IMR-90 (cell line): ENCODE data around the gene AFG3L2. TPM values are rescaled to one million over a fixed set of nuclear protein-coding genes. Genes with fewer than 3 reads are reported as not detected.

ENCODE experiments used
- ATAC-seq: fragments of 200-7000 bp; cut with Tn5 transposase; 2 replicates; pipeline ENCODE4 v1.9.1; 2020; ENCODE audit warnings: low read depth, mild to moderate bottlenecking, moderate library complexity
- BruUV-seq: library from RNA; stranded (reverse); fragments of 400-500 nt; replicated peaks from 2 replicates; lab custom pipeline; 2021; lab: Mats Ljungman, UMichigan
- CTCF ChIA-PET: fragments of 300-600 bp; formaldehyde crosslinking; extraction: SDS; loops from one replicate; lab custom pipeline; 2021; ENCODE audit warnings: antibody characterized with exemption; lab: Yijun Ruan, JAX
- POLR2A ChIA-PET: fragments of 300-600 bp; sonication (Branson Sonifier 250); formaldehyde crosslinking; loops from one replicate; lab custom pipeline; 2022; ENCODE audit warnings: antibody characterized with exemption; ENCODE audit not compliant: unreplicated experiment; lab: Charles Lee
- DNase-seq: peaks from one replicate; pipeline ENCODE4 v3.0.0; 2013
- H2AFZ ChIP-seq: replicated peaks from 2 replicates; pipeline ENCODE3; 2013; ENCODE audit warnings: low read length, mild to moderate bottlenecking; ENCODE audit not compliant: poor library complexity
- H2AK5ac ChIP-seq: 2 replicates; pipeline ENCODE4 v1.6.1; 2013; ENCODE audit warnings: low read depth, low read length, inconsistent platforms
- H2AK9ac ChIP-seq: replicated peaks from 2 replicates; pipeline ENCODE3; 2013; ENCODE audit warnings: mild to moderate bottlenecking, low read depth, low read length, moderate library complexity; ENCODE audit not compliant: poor library complexity
- H2BK120ac ChIP-seq: 2 replicates; pipeline ENCODE4 v1.6.1; 2013; ENCODE audit warnings: low read depth, low read length, inconsistent platforms
- H2BK15ac ChIP-seq: 3 replicates; pipeline ENCODE4 v1.6.1; 2013; ENCODE audit warnings: low read depth, low read length, inconsistent platforms
- H2BK20ac ChIP-seq: 2 replicates; pipeline ENCODE4 v1.6.1; 2013; ENCODE audit warnings: low read depth, mild to moderate bottlenecking, inconsistent platforms, low read length, moderate library complexity
- H2BK5ac ChIP-seq: 2 replicates; pipeline ENCODE4 v1.6.1; 2013; ENCODE audit warnings: mild to moderate bottlenecking, low read depth, low read length, inconsistent platforms; ENCODE audit not compliant: poor library complexity, severe bottlenecking
- H3K14ac ChIP-seq: replicated peaks from 2 replicates; pipeline ENCODE4 v1.6.1; 2013; ENCODE audit warnings: low read depth, low read length, inconsistent platforms
- H3K18ac ChIP-seq: 2 replicates; pipeline ENCODE4 v1.6.1; 2013; ENCODE audit warnings: low read depth, low read length, control low read depth
- H3K23ac ChIP-seq: 2 replicates; pipeline ENCODE4 v1.6.1; 2013; ENCODE audit warnings: low read depth, low read length, inconsistent platforms
- H3K27ac ChIP-seq: 2 replicates; pipeline ENCODE4 v1.5.1; 2013; ENCODE audit warnings: mild to moderate bottlenecking, control low read depth, low read length; ENCODE audit not compliant: insufficient read depth
- H3K27me3 ChIP-seq: 2 replicates; pipeline ENCODE4 v1.6.1; 2013; ENCODE audit warnings: low read length; ENCODE audit not compliant: control insufficient read depth, insufficient read depth
- H3K36me3 ChIP-seq: 2 replicates; pipeline ENCODE4 v1.6.1; 2013; ENCODE audit warnings: low read length, mixed read lengths; ENCODE audit not compliant: control insufficient read depth, insufficient read depth
- H3K4ac ChIP-seq: 2 replicates; pipeline ENCODE4 v1.6.1; 2013; ENCODE audit warnings: low read depth, low read length, inconsistent platforms
- H3K4me1 ChIP-seq: 2 replicates; pipeline ENCODE4 v1.6.1; 2013; ENCODE audit warnings: low read length, mixed read lengths; ENCODE audit not compliant: control insufficient read depth, insufficient read depth
- H3K4me2 ChIP-seq: 2 replicates; pipeline ENCODE4 v1.6.1; 2013; ENCODE audit warnings: low read depth, mild to moderate bottlenecking, control low read depth, low read length, moderate library complexity
- H3K4me3 ChIP-seq: 2 replicates; pipeline ENCODE4 v1.5.1; 2013; ENCODE audit warnings: low read depth, mild to moderate bottlenecking, control low read depth, low read length, moderate library complexity; ENCODE audit not compliant: insufficient read depth
- H3K56ac ChIP-seq: 2 replicates; pipeline ENCODE4 v1.6.1; 2013; ENCODE audit warnings: low read length, inconsistent platforms; ENCODE audit not compliant: insufficient read depth; ENCODE audit errors: extremely low read depth
- H3K79me1 ChIP-seq, 2 experiments: 2 replicates each; pipeline ENCODE4 v1.6.1; 2013; ENCODE audit warnings: low read length in 2 of 2, inconsistent platforms in 1 of 2, low read depth in 1 of 2
- H3K9ac ChIP-seq: 2 replicates; pipeline ENCODE4 v1.6.1; 2013; ENCODE audit warnings: low read depth, low read length, control low read depth
- H3K9me1 ChIP-seq: 2 replicates; pipeline ENCODE4 v1.6.1; 2013; ENCODE audit warnings: low read length, inconsistent platforms; ENCODE audit not compliant: insufficient read depth
- H3K9me3 ChIP-seq: 2 replicates; pipeline ENCODE4 v1.6.1; 2013; ENCODE audit warnings: low read length; ENCODE audit not compliant: control insufficient read depth, insufficient read depth
- H4K20me1 ChIP-seq: 2 replicates; pipeline ENCODE4 v1.6.1; 2013; ENCODE audit warnings: low read length, inconsistent platforms; ENCODE audit not compliant: insufficient read depth
- H4K5ac ChIP-seq: 2 replicates; pipeline ENCODE4 v1.6.1; 2013; ENCODE audit warnings: mild to moderate bottlenecking, low read depth, low read length, control low read depth
- H4K8ac ChIP-seq, 2 experiments: 2 replicates each; pipeline ENCODE4 v1.6.1; 2013; ENCODE audit warnings: low read depth in 2 of 2, low read length in 2 of 2, control low read depth in 1 of 2, inconsistent platforms in 1 of 2
- H4K91ac ChIP-seq: 2 replicates; pipeline ENCODE4 v1.6.1; 2013; ENCODE audit warnings: low read depth, low read length, inconsistent platforms; ENCODE audit not compliant: insufficient read depth
- ELK1 ChIP-seq: fragments of 150-350 bp; IDR thresholded peaks from 2 replicates; pipeline ENCODE4 v1.6.1; 2016; ENCODE audit warnings: low read depth, mild to moderate bottlenecking, low read length, moderate library complexity, borderline replicate concordance
- MAFK ChIP-seq: IDR thresholded peaks from 2 replicates; pipeline ENCODE4 v1.6.1; 2012; ENCODE audit warnings: low read depth, low read length, improper control_type of control experiment
- WGBS, 2 experiments: methylation state at CpG; one replicate each; pipeline versions ENCODE4 v1.1.5 to v1.1.7; 2013; ENCODE audit warnings: missing lambda C conversion rate in 2 of 2; ENCODE audit not compliant: insufficient read length in 1 of 2; ENCODE audit errors: extremely low coverage in 2 of 2; 5-methylcytosine and 5-hydroxymethylcytosine counted together
- dilution Hi-C: fragments of 300-500 bp; cut with HindIII; formaldehyde crosslinking; loops from one replicate; pipeline ENCODE4 v1.14.3; 2018; ENCODE audit warnings: low sequenced_read_pairs; ENCODE audit not compliant: unreplicated experiment
- in situ Hi-C: fragments of 300-500 bp; cut with MboI; formaldehyde crosslinking; loops from 3 replicates; pipeline ENCODE4 v1.14.3; 2019; ENCODE audit warnings: low sequenced_read_pairs, inconsistent platforms, mixed read lengths
- intact Hi-C: fragments of 100-400 bp; cut with micrococcal nuclease; formaldehyde crosslinking; loops from 2 replicates; pipeline ENCODE4 v1.10.0; 2022
- polyA plus RNA-seq, 3 experiments: library from polyadenylated mRNA; depleted of rRNA; stranded (reverse); fragments of >200 nt; gene quantifications; 2 replicates each; pipeline ENCODE4 v1.2.3, GENCODE V29; 2012; ENCODE audit warnings: low replicate concordance in 1 of 3
- total RNA-seq: library from RNA; depleted of rRNA; stranded (reverse); fragments of >200 nt; gene quantifications from 2 replicates; pipeline ENCODE4 v1.2.3, GENCODE V29; 2012

AFG3L2 gene
- total and polyA plus RNA-seq, 2 of the 4 experiments (the other 2 are of a cell fraction) = 26.9 to 37.6 TPM

- Histone ChIP-seq H4K91ac (no peak overlapping the region), H3K9ac (peak overlapping the region; percentile 40; the same call in 1 of the 2 replicates), H3K27me3 (no peaks in the 10 kb centered on the region), H2AK5ac (no peak overlapping the region), H3K79me1 (peaks cover 31 to 55% of the 10 kb centered on the region in 2 experiments), H2BK20ac (no peak overlapping the region), H3K4me1 (peaks cover 21% of the 10 kb centered on the region), H3K18ac (no peak overlapping the region), H3K36me3 (peaks cover 63% of the 10 kb centered on the region), H2AFZ (no peak overlapping the region), H2AK9ac (no peak overlapping the region), H3K4ac (no peak overlapping the region), H3K9me1 (peaks cover 8% of the 10 kb centered on the region; the same call in 1 of the 2 replicates), H4K20me1 (peaks cover 85% of the 10 kb centered on the region), H4K5ac (no peak overlapping the region), H3K27ac (no peak overlapping the region), H2BK5ac (no peak overlapping the region), H2BK120ac (no peak overlapping the region), H3K4me2 (no peak overlapping the region), H3K14ac (0 out of 2 replicates have a peak overlapping the region, but pooled peaks have one; percentile 14), H3K23ac (peak overlapping the region; percentile 67; the same call in 1 of the 2 replicates), H3K9me3 (peaks cover 2% of the 10 kb centered on the region), H3K4me3 (no peak overlapping the region), H4K8ac (no peak overlapping the region), H2BK15ac (no peak overlapping the region), H3K56ac (no peak overlapping the region)
- WGBS, 2 experiments = no CpG with 5 or more reads among the region's 1 CpG
- intact Hi-C loops (no loop called here), in situ Hi-C loops (no loop called here), dilution Hi-C loops (no loop called here)
- BruUV-seq = no TSS peak
- no peak for DNase-seq
- ChIA-PET POLR2A (interaction anchor here (2.7 kb wide), 1 partner anchor 36 kb away, joined by 8 read pairs; no protein-coding TSS in a partner anchor), CTCF (interaction anchor here (1.6 to 2.0 kb wide), 2 partner anchors 31 to 43 kb away, joined by 3 to 7 read pairs; no protein-coding TSS in a partner anchor)
- no peak for ATAC-seq
- TF ChIP-seq MAFK = peak; percentile 43
- TF ChIP-seq ELK1 = no peak
Observed at GRCh38 chr18:12314591-12315305, 62.3 kb downstream of the AFG3L2 start.
